Vagina (tissue), 2 donors: ENCODE results near the gene MTHFS.

Source experiments
- POLR2A ChIP-seq, 2 donors: fragments of 450-650 bp; IDR thresholded peaks; one replicate each; pipeline ENCODE4 v1.6.1; 2017; ENCODE audit warnings: antibody characterized with exemption in 2 of 2, mild to moderate bottlenecking in 2 of 2, moderate library complexity in 2 of 2
- TF ChIP-seq, protein P1 (sequence below), 3 experiments: fragments of 450-650 bp in 2 of 3; fragments of 200-600 bp in 1 of 3; sonication (generic) in 1 of 3; IDR thresholded peaks; one replicate each; pipeline ENCODE4 v1.5.1; 2017 to 2019; ENCODE audit warnings: antibody characterized with exemption in 3 of 3, mild to moderate bottlenecking in 2 of 3, moderate library complexity in 2 of 3

DNA sequence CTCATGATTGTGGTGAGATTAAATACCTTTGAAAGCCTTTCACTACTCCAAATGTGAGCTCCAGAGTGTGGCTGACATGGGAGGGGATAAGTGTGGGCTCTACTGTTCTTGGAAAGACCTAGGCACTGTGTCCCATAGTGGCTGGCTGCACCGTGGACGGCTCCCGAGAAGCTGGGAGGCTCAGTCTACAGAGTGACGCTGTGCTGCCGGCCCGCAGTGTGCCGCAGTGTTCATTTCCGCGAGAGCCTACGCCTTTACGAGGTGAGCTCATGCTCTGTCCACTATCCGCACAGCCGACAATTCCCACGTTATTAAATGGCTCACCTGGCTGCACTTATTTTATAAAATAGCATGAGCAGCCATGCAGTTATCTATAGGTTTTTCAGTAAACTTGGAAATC lies 66.9 kb downstream of the MTHFS start:
- TF ChIP-seq, protein P1, sequence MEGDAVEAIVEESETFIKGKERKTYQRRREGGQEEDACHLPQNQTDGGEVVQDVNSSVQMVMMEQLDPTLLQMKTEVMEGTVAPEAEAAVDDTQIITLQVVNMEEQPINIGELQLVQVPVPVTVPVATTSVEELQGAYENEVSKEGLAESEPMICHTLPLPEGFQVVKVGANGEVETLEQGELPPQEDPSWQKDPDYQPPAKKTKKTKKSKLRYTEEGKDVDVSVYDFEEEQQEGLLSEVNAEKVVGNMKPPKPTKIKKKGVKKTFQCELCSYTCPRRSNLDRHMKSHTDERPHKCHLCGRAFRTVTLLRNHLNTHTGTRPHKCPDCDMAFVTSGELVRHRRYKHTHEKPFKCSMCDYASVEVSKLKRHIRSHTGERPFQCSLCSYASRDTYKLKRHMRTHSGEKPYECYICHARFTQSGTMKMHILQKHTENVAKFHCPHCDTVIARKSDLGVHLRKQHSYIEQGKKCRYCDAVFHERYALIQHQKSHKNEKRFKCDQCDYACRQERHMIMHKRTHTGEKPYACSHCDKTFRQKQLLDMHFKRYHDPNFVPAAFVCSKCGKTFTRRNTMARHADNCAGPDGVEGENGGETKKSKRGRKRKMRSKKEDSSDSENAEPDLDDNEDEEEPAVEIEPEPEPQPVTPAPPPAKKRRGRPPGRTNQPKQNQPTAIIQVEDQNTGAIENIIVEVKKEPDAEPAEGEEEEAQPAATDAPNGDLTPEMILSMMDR (IDR thresholded peaks at IDR 0.05), result no peak
- no peak for TF ChIP-seq POLR2A (IDR thresholded peaks at IDR 0.05)
